GM23338 (cell line): Measurements from ENCODE around the gene TAF15. TPM values are rescaled to one million over a fixed set of nuclear protein-coding genes. Genes with fewer than 3 reads are reported as not detected.
A peak's percentile ranks its signal among the peaks of the same experiment; 100 is the strongest.

ENCODE experiments used
- ATAC-seq: fragments of 200-7000 bp; cut with Tn5 transposase; 3 replicates; pipeline ENCODE4 v1.9.1; 2020
- DNase-seq: peaks from one replicate; pipeline ENCODE4 v3.0.0-alpha.2; 2015; ENCODE audit warnings: low spot score
- H2AFZ ChIP-seq: fragments of 200-600 bp; sonication (generic); 2 replicates; pipeline ENCODE4 v1.8.0; 2016; ENCODE audit warnings: antibody characterized with exemption, mild to moderate bottlenecking, moderate library complexity
- H3F3A ChIP-seq: fragments of 200-600 bp; sonication (generic); replicated peaks from 2 replicates; pipeline ENCODE4 v1.8.0; 2017; ENCODE audit warnings: antibody characterized with exemption, mixed run types, low read depth
- H3K27ac ChIP-seq: fragments of 200-600 bp; sonication (generic); 2 replicates; pipeline ENCODE4 v1.6.1; 2016; ENCODE audit warnings: low read depth
- H3K27me3 ChIP-seq: fragments of 200-600 bp; sonication (generic); 2 replicates; pipeline ENCODE4 v1.8.0; 2016; ENCODE audit warnings: mild to moderate bottlenecking, mixed run types, moderate library complexity; ENCODE audit not compliant: insufficient read depth
- H3K36me3 ChIP-seq: fragments of 200-600 bp; sonication (generic); 2 replicates; pipeline ENCODE4 v1.8.0; 2016; ENCODE audit warnings: mild to moderate bottlenecking; ENCODE audit not compliant: insufficient read depth
- H3K4me1 ChIP-seq: fragments of 200-600 bp; sonication (generic); 2 replicates; pipeline ENCODE4 v1.8.0; 2016; ENCODE audit warnings: mild to moderate bottlenecking, moderate library complexity; ENCODE audit not compliant: insufficient read depth
- H3K4me2 ChIP-seq: fragments of 200-600 bp; sonication (generic); 2 replicates; pipeline ENCODE4 v1.7.1; 2017; ENCODE audit warnings: mixed run types
- H3K4me3 ChIP-seq: fragments of 200-600 bp; sonication (generic); 2 replicates; pipeline ENCODE4 v1.6.1; 2016; ENCODE audit warnings: mixed run types
- H3K79me2 ChIP-seq: fragments of 200-600 bp; sonication (generic); replicated peaks from 2 replicates; pipeline ENCODE4 v1.8.0; 2017; ENCODE audit warnings: mild to moderate bottlenecking; ENCODE audit not compliant: insufficient read depth
- H3K9me2 ChIP-seq: fragments of 200-600 bp; sonication (generic); 2 replicates; pipeline ENCODE4 v1.8.0; 2017; ENCODE audit not compliant: insufficient read depth
- H4K20me1 ChIP-seq: fragments of 200-600 bp; sonication (generic); replicated peaks from 2 replicates; pipeline ENCODE4 v1.8.0; 2017; ENCODE audit warnings: mild to moderate bottlenecking; ENCODE audit not compliant: insufficient read depth
- H3K27ac Mint-ChIP-seq: 2 replicates; pipeline ENCODE4 v1.8.0; 2020; ENCODE audit warnings: inconsistent platforms, mild to moderate bottlenecking, moderate library complexity, mixed read lengths
- H3K27me3 Mint-ChIP-seq: 3 replicates; pipeline ENCODE4 v1.8.0; 2022; ENCODE audit warnings: low read depth, mild to moderate bottlenecking, moderate library complexity, mixed read lengths, inconsistent platforms; ENCODE audit not compliant: insufficient read depth, poor library complexity
- H3K36me3 Mint-ChIP-seq: 3 replicates; pipeline ENCODE4 v1.8.0; 2021; ENCODE audit warnings: low read depth, mild to moderate bottlenecking, inconsistent platforms, moderate library complexity, mixed read lengths
- H3K4me1 Mint-ChIP-seq: 3 replicates; pipeline ENCODE4 v1.8.0; 2020; ENCODE audit warnings: mild to moderate bottlenecking, inconsistent platforms, mixed read lengths
- H3K4me3 Mint-ChIP-seq: 3 replicates; pipeline ENCODE4 v1.8.0; 2021; ENCODE audit warnings: moderate library complexity, mild to moderate bottlenecking, inconsistent platforms, mixed read lengths
- H3K9me3 Mint-ChIP-seq: 3 replicates; pipeline ENCODE4 v1.8.0; 2020; ENCODE audit warnings: moderate library complexity, mild to moderate bottlenecking, inconsistent platforms, mixed read lengths
- NANOG ChIP-seq: IDR thresholded peaks from 2 replicates; pipeline ENCODE4 v1.6.1; 2016; ENCODE audit warnings: antibody characterized with exemption, borderline replicate concordance
- STAT1 ChIP-seq: IDR thresholded peaks from one replicate; pipeline ENCODE4 v1.6.1; 2016; ENCODE audit warnings: antibody characterized with exemption; ENCODE audit not compliant: unreplicated experiment
- ZNF331 ChIP-seq: fragments of 250-450 bp; sonication (Bioruptor Pico); IDR thresholded peaks from 2 replicates; pipeline ENCODE4 v1.5.0; 2020; ENCODE audit warnings: low read depth, mild to moderate bottlenecking, moderate library complexity
- polyA plus RNA-seq: library from polyadenylated mRNA; unstranded; fragments of >200 nt; fragmentation: Nextera tagmentation; extraction: Ambion mirVana; gene quantifications from 2 replicates; pipeline ENCODE4 v1.2.1, GENCODE V29; 2016
- total RNA-seq: library from RNA; depleted of rRNA; stranded (reverse); fragments of >200 nt; shearing (Covaris generic); gene quantifications from 2 replicates; pipeline ENCODE4 v1.2.3, GENCODE V29; 2014
- TF ChIP-seq, protein P1 (sequence below), 2 experiments: fragments of 200-600 bp in 1 of 2; sonication (generic) in 1 of 2; conservative IDR thresholded peaks; 2 replicates each; pipeline versions ENCODE4 v1.5.1 to v1.6.1; 2016 to 2017; ENCODE audit warnings: antibody characterized with exemption in 2 of 2, low read depth in 2 of 2, mild to moderate bottlenecking in 2 of 2, moderate library complexity in 1 of 2
- TF ChIP-seq, protein P2 (sequence below): IDR thresholded peaks from one replicate; pipeline ENCODE4 v1.6.1; 2018; ENCODE audit warnings: antibody characterized with exemption; ENCODE audit not compliant: unreplicated experiment
- TF ChIP-seq, protein P3 (sequence below): fragments of 250-450 bp; sonication (Bioruptor Pico); IDR thresholded peaks from 2 replicates; pipeline ENCODE4 v1.5.0; 2020; ENCODE audit warnings: mild to moderate bottlenecking, moderate library complexity

The TAF15 gene
- total and polyA plus RNA-seq, 2 experiments from 2014 or later: 33.8 to 109 TPM

DNA sequence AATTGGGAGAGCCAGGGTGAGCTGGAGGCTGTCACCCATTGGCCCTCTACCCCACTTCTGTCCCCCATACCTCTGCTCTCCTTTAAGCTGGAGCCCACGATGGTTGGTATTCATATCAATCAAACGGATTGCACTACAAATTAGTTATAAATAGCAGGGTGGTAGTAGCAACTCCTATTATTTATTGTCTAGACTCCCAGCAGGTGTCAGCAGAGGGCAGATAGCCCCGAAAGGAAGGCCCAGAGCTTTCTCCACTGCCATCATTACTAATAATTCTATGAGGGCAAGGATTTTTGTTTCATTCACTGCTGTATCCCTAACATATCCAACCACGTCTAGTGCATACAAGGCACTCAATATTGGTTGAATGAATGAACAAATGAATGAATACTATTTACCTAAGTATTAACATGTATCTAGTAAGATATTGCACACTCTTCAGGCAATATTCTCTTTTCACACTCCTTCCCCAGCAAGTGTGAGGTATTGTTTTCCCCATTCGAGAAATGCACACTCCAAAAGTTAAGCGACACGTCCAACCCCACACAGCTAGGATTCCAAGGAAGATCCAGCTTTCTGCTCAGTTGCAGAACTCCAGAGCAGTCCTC lies 42.3 kb upstream of the TAF15 start:
- H3K27me3 ChIP-seq: no peaks in the 10 kb centered on the region
- H3K36me3 ChIP-seq: no peaks in the 10 kb centered on the region
- no peak for TF ChIP-seq NANOG
- TF ChIP-seq, protein P1, sequence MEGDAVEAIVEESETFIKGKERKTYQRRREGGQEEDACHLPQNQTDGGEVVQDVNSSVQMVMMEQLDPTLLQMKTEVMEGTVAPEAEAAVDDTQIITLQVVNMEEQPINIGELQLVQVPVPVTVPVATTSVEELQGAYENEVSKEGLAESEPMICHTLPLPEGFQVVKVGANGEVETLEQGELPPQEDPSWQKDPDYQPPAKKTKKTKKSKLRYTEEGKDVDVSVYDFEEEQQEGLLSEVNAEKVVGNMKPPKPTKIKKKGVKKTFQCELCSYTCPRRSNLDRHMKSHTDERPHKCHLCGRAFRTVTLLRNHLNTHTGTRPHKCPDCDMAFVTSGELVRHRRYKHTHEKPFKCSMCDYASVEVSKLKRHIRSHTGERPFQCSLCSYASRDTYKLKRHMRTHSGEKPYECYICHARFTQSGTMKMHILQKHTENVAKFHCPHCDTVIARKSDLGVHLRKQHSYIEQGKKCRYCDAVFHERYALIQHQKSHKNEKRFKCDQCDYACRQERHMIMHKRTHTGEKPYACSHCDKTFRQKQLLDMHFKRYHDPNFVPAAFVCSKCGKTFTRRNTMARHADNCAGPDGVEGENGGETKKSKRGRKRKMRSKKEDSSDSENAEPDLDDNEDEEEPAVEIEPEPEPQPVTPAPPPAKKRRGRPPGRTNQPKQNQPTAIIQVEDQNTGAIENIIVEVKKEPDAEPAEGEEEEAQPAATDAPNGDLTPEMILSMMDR (conservative IDR thresholded peaks at IDR 0.05; ENCODE audit: low read depth in 2 of 2): peak; percentile 41 to 56; a peak in 3 of 4 replicates
- no peak overlapping the region for H3K27ac ChIP-seq
- H3K4me2 ChIP-seq: no peak overlapping the region
- no peaks in the 10 kb centered on the region for H4K20me1 ChIP-seq
- no peak overlapping the region for H2AFZ ChIP-seq
- no peaks in the 10 kb centered on the region for H3K79me2 ChIP-seq
- H3K9me2 ChIP-seq: no peaks in the 10 kb centered on the region
- no peak for DNase-seq
- no peak overlapping the region; the same call in 2 of the 3 replicates for H3K4me3 Mint-ChIP-seq
- H3K4me3 ChIP-seq: no peak overlapping the region
- H3K4me1 ChIP-seq: peaks cover 8% of the 10 kb centered on the region; the same call in 1 of the 2 replicates
- no peaks in the 10 kb centered on the region; the same call in 1 of the 3 replicates for H3K9me3 Mint-ChIP-seq
- no peak for ATAC-seq
- H3K27ac Mint-ChIP-seq: no peak overlapping the region
- H3F3A ChIP-seq: peaks cover 4% of the 10 kb centered on the region; the same call in 1 of the 2 replicates
- H3K4me1 Mint-ChIP-seq: peaks cover 22% of the 10 kb centered on the region
- peaks cover 6% of the 10 kb centered on the region for H3K27me3 Mint-ChIP-seq
- no peaks in the 10 kb centered on the region for H3K36me3 Mint-ChIP-seq

DNA sequence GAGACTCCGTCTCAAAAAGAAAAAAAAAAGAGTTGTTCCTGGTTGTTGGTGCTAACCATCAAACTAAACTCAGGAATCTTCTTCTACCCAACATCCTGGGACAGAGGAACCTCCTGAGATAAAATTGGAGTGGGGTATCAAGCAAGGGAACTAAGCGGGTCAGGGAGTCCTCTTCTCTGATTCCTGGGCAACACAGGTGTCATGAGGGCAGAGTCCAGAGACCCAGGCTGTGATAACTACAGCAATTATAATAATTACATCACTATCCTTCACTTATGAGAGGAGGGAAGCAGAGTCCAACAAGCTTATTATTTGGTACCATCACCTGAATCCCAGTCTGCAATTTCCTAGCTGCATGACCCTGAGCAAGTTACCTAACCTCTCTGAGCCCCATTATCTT lies 40.5 kb upstream of the TAF15 start:
- H3K9me2 ChIP-seq: no peaks in the 10 kb centered on the region
- Mint-ChIP-seq H3K4me3 (no peak overlapping the region), H3K27me3 (peaks cover 6% of the 10 kb centered on the region), H3K36me3 (no peaks in the 10 kb centered on the region), H3K27ac (no peak overlapping the region), H3K4me1 (peaks cover 33% of the 10 kb centered on the region), H3K9me3 (no peaks in the 10 kb centered on the region; the same call in 1 of the 3 replicates)
- H3K27me3 ChIP-seq: no peaks in the 10 kb centered on the region
- DNase-seq (no peak), ATAC-seq (no peak)
- H4K20me1 ChIP-seq: no peaks in the 10 kb centered on the region
- no peak overlapping the region for H3K27ac ChIP-seq
- H3K4me2 ChIP-seq: no peak overlapping the region
- peaks cover 4% of the 10 kb centered on the region; the same call in 1 of the 2 replicates for H3F3A ChIP-seq
- no peak overlapping the region for H2AFZ ChIP-seq
- H3K36me3 ChIP-seq: no peaks in the 10 kb centered on the region
- no peak overlapping the region for H3K4me3 ChIP-seq
- no peaks in the 10 kb centered on the region for H3K79me2 ChIP-seq
- peaks cover 10% of the 10 kb centered on the region; the same call in 1 of the 2 replicates for H3K4me1 ChIP-seq
- TF ChIP-seq, protein P2, sequence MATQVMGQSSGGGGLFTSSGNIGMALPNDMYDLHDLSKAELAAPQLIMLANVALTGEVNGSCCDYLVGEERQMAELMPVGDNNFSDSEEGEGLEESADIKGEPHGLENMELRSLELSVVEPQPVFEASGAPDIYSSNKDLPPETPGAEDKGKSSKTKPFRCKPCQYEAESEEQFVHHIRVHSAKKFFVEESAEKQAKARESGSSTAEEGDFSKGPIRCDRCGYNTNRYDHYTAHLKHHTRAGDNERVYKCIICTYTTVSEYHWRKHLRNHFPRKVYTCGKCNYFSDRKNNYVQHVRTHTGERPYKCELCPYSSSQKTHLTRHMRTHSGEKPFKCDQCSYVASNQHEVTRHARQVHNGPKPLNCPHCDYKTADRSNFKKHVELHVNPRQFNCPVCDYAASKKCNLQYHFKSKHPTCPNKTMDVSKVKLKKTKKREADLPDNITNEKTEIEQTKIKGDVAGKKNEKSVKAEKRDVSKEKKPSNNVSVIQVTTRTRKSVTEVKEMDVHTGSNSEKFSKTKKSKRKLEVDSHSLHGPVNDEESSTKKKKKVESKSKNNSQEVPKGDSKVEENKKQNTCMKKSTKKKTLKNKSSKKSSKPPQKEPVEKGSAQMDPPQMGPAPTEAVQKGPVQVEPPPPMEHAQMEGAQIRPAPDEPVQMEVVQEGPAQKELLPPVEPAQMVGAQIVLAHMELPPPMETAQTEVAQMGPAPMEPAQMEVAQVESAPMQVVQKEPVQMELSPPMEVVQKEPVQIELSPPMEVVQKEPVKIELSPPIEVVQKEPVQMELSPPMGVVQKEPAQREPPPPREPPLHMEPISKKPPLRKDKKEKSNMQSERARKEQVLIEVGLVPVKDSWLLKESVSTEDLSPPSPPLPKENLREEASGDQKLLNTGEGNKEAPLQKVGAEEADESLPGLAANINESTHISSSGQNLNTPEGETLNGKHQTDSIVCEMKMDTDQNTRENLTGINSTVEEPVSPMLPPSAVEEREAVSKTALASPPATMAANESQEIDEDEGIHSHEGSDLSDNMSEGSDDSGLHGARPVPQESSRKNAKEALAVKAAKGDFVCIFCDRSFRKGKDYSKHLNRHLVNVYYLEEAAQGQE: no peak
- TF ChIP-seq, protein P3, sequence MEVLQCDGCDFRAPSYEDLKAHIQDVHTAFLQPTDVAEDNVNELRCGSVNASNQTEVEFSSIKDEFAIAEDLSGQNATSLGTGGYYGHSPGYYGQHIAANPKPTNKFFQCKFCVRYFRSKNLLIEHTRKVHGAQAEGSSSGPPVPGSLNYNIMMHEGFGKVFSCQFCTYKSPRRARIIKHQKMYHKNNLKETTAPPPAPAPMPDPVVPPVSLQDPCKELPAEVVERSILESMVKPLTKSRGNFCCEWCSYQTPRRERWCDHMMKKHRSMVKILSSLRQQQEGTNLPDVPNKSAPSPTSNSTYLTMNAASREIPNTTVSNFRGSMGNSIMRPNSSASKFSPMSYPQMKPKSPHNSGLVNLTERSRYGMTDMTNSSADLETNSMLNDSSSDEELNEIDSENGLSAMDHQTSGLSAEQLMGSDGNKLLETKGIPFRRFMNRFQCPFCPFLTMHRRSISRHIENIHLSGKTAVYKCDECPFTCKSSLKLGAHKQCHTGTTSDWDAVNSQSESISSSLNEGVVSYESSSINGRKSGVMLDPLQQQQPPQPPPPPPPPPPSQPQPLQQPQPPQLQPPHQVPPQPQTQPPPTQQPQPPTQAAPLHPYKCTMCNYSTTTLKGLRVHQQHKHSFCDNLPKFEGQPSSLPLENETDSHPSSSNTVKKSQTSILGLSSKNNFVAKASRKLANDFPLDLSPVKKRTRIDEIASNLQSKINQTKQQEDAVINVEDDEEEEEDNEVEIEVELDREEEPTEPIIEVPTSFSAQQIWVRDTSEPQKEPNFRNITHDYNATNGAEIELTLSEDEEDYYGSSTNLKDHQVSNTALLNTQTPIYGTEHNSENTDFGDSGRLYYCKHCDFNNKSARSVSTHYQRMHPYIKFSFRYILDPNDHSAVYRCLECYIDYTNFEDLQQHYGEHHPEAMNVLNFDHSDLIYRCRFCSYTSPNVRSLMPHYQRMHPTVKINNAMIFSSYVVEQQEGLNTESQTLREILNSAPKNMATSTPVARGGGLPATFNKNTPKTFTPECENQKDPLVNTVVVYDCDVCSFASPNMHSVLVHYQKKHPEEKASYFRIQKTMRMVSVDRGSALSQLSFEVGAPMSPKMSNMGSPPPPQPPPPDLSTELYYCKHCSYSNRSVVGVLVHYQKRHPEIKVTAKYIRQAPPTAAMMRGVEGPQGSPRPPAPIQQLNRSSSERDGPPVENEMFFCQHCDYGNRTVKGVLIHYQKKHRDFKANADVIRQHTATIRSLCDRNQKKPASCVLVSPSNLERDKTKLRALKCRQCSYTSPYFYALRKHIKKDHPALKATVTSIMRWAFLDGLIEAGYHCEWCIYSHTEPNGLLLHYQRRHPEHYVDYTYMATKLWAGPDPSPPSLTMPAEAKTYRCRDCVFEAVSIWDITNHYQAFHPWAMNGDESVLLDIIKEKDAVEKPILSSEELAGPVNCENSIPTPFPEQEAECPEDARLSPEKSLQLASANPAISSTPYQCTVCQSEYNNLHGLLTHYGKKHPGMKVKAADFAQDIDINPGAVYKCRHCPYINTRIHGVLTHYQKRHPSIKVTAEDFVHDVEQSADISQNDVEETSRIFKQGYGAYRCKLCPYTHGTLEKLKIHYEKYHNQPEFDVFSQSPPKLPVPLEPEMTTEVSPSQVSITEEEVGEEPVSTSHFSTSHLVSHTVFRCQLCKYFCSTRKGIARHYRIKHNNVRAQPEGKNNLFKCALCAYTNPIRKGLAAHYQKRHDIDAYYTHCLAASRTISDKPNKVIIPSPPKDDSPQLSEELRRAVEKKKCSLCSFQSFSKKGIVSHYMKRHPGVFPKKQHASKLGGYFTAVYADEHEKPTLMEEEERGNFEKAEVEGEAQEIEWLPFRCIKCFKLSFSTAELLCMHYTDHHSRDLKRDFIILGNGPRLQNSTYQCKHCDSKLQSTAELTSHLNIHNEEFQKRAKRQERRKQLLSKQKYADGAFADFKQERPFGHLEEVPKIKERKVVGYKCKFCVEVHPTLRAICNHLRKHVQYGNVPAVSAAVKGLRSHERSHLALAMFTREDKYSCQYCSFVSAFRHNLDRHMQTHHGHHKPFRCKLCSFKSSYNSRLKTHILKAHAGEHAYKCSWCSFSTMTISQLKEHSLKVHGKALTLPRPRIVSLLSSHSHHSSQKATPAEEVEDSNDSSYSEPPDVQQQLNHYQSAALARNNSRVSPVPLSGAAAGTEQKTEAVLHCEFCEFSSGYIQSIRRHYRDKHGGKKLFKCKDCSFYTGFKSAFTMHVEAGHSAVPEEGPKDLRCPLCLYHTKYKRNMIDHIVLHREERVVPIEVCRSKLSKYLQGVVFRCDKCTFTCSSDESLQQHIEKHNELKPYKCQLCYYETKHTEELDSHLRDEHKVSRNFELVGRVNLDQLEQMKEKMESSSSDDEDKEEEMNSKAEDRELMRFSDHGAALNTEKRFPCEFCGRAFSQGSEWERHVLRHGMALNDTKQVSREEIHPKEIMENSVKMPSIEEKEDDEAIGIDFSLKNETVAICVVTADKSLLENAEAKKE (CRISPR knock-in tag): no peak
- no peak for TF ChIP-seq STAT1
- no peak for TF ChIP-seq NANOG
- TF ChIP-seq, protein P1 (conservative IDR thresholded peaks at IDR 0.05; ENCODE audit: low read depth in 2 of 2): no peak
- no peak for TF ChIP-seq ZNF331 (CRISPR knock-in tag)
